Brain pericyte (primary cell): ENCODE data around the gene FAM120B.

Experiments
- DNase-seq: peaks from one replicate; pipeline ENCODE4 v3.0.0-alpha.2; 2012; ENCODE audit warnings: low read depth, low spot score

FAM120B gene

GRCh38 chr6:170271771-170272314, 34.7 kb upstream of the FAM120B start:
- DNase-seq = no peak

- DNase-seq = no peak
Observed at GRCh38 chr6:170272341-170273065, 34.1 kb upstream of the FAM120B start.

- no peak for DNase-seq
Observed at GRCh38 chr6:170273191-170273590, 33.4 kb upstream of the FAM120B start.

- DNase-seq = no peak
Observed at GRCh38 chr6:170273681-170274080, 32.9 kb upstream of the FAM120B start.

- no peak for DNase-seq
Observed at GRCh38 chr6:170274713-170275560, 31.6 kb upstream of the FAM120B start.

- DNase-seq = no peak
Observed at GRCh38 chr6:170276369-170277057, 30.0 kb upstream of the FAM120B start.

GRCh38 chr6:170277893-170278742, 28.4 kb upstream of the FAM120B start:
- no peak for DNase-seq

- no peak for DNase-seq
Observed at GRCh38 chr6:170278743-170279094, 27.8 kb upstream of the FAM120B start.

- DNase-seq = no peak
Observed at GRCh38 chr6:170279426-170279825, 27.1 kb upstream of the FAM120B start.

- DNase-seq = no peak
Observed at GRCh38 chr6:170279977-170280688, 26.4 kb upstream of the FAM120B start.

- DNase-seq = no peak
Observed at GRCh38 chr6:170280689-170281045, 25.9 kb upstream of the FAM120B start.

GRCh38 chr6:170281331-170282292, 24.9 kb upstream of the FAM120B start:
- no peak for DNase-seq

GRCh38 chr6:170282512-170283158, 23.9 kb upstream of the FAM120B start:
- DNase-seq = no peak

GRCh38 chr6:170283212-170284081, 23.1 kb upstream of the FAM120B start:
- no peak for DNase-seq

GRCh38 chr6:170284126-170284773, 22.3 kb upstream of the FAM120B start:
- DNase-seq = no peak

- no peak for DNase-seq
Observed at GRCh38 chr6:170284866-170285469, 21.6 kb upstream of the FAM120B start.

- no peak for DNase-seq
Observed at GRCh38 chr6:170285482-170285881, 21.1 kb upstream of the FAM120B start.
